UCSD-AML1 (cell line): ENCODE data around the gene FAM53B.

Experiments used
- DNase-seq: peaks from one replicate; lab custom pipeline; 2025; ENCODE audit not compliant: unreplicated experiment; lab: John Stamatoyannopoulos, UW

FAM53B gene

GRCh38 chr10:124637746-124638145 lies 106.4 kb downstream of the FAM53B start:
- no peak for DNase-seq

GRCh38 chr10:124637091-124637700 lies 107.0 kb downstream of the FAM53B start:
- no peak for DNase-seq

- DNase-seq, result no peak
Measured at GRCh38 chr10:124636271-124636995, 107.7 kb downstream of the FAM53B start.

- no peak for DNase-seq
Measured at GRCh38 chr10:124632566-124632965, 111.6 kb downstream of the FAM53B start.

- peak; percentile 56 for DNase-seq
Measured at GRCh38 chr10:124632064-124632531, 112.1 kb downstream of the FAM53B start.

- DNase-seq, result no peak
Measured at GRCh38 chr10:124630551-124630950, 113.6 kb downstream of the FAM53B start.

- DNase-seq, result no peak
Measured at GRCh38 chr10:124629842-124630241, 114.3 kb downstream of the FAM53B start.

GRCh38 chr10:124629415-124629814 lies 114.8 kb downstream of the FAM53B start:
- DNase-seq, result no peak

GRCh38 chr10:124628676-124629021 lies 115.5 kb downstream of the FAM53B start:
- DNase-seq, result no peak

GRCh38 chr10:124627866-124628675 lies 116.1 kb downstream of the FAM53B start:
- DNase-seq, result no peak

- no peak for DNase-seq
Measured at GRCh38 chr10:124626759-124627380, 117.3 kb downstream of the FAM53B start.

GRCh38 chr10:124625831-124626238 lies 118.3 kb downstream of the FAM53B start:
- DNase-seq, result no peak

- no peak for DNase-seq
Measured at GRCh38 chr10:124624895-124625294, 119.3 kb downstream of the FAM53B start.

- no peak for DNase-seq
Measured at GRCh38 chr10:124624466-124624865, 119.7 kb downstream of the FAM53B start.

GRCh38 chr10:124624006-124624405 lies 120.2 kb downstream of the FAM53B start:
- DNase-seq, result no peak

- no peak for DNase-seq
Measured at GRCh38 chr10:124622866-124623536, 121.2 kb downstream of the FAM53B start.

- DNase-seq, result no peak
Measured at GRCh38 chr10:124622158-124622557, 122.0 kb downstream of the FAM53B start.

GRCh38 chr10:124621637-124622036 lies 122.5 kb downstream of the FAM53B start:
- no peak for DNase-seq

GRCh38 chr10:124619802-124620490 lies 124.2 kb downstream of the FAM53B start:
- no peak for DNase-seq

GRCh38 chr10:124619195-124619594 lies 125.0 kb downstream of the FAM53B start:
- DNase-seq, result peak; percentile 53
